ENCODE measurements around the gene ZNF264.

DNA sequence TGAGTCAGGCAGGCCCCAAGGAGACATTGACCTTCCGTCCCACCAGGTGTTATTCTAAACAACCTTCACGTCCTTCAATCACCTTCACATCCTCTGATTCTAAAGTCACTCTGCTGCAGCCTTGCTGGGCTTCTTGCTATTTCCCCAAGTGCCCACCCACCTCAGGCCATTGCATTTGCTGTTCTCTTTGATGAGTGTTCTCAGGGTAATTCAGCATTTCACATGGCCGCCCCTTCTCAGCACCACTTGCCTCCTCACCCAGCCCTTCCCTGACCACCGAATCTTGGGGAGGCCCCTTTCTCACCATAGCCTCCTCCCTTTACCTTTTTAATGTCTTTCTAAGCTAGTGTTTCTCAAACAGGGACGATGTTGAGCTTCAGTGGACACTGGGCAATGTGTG lies 53.8 kb downstream of the ZNF264 start:
- no peak for TF ChIP-seq GATA2 (IDR thresholded peaks at IDR 0.05; ENCODE audit: low read depth, low read length)
- TF ChIP-seq GATA3 (IDR thresholded peaks at IDR 0.05; ENCODE audit: low read depth, low read length): no peak
